Smooth muscle cell (in vitro differentiated cells): ENCODE results near the gene NBAS. TPM values are rescaled to one million over a fixed set of nuclear protein-coding genes. Genes with fewer than 3 reads are reported as not detected.
"Not testable (repeated sequence)": the region's sequence is repeated elsewhere in the genome, so short reads cannot be mapped to it uniquely, and the experiment has no call there.

Experiments
- DNase-seq: peaks from one replicate; lab custom pipeline; 2025; ENCODE audit not compliant: unreplicated experiment; lab: John Stamatoyannopoulos, UW
- H2AFZ ChIP-seq: fragments of 200-600 bp; sonication (generic); 2 replicates; pipeline ENCODE4 v1.6.0; 2016; ENCODE audit warnings: antibody characterized with exemption, low read depth, mild to moderate bottlenecking
- H3F3A ChIP-seq: fragments of 200-600 bp; sonication (generic); 2 replicates; pipeline ENCODE4 v1.6.0; 2017; ENCODE audit warnings: antibody characterized with exemption, low read depth
- H3K27ac ChIP-seq: fragments of 200-600 bp; sonication (generic); 2 replicates; pipeline ENCODE4 v1.5.1; 2016; ENCODE audit warnings: low read depth, mild to moderate bottlenecking
- H3K27me3 ChIP-seq: fragments of 200-600 bp; sonication (generic); 2 replicates; pipeline ENCODE4 v1.6.1; 2016; ENCODE audit warnings: low read depth, mild to moderate bottlenecking
- H3K36me3 ChIP-seq: fragments of 200-600 bp; sonication (generic); 2 replicates; pipeline ENCODE4 v1.5.1; 2016; ENCODE audit warnings: low read depth
- H3K4me1 ChIP-seq: fragments of 200-600 bp; sonication (generic); 2 replicates; pipeline ENCODE4 v1.5.1; 2016; ENCODE audit warnings: low read depth
- H3K4me2 ChIP-seq: fragments of 200-600 bp; sonication (generic); 2 replicates; pipeline ENCODE4 v1.6.0; 2016; ENCODE audit warnings: mild to moderate bottlenecking
- H3K4me3 ChIP-seq: fragments of 200-600 bp; sonication (generic); 2 replicates; pipeline ENCODE4 v1.5.1; 2016; ENCODE audit warnings: mild to moderate bottlenecking
- H3K79me2 ChIP-seq: fragments of 200-600 bp; sonication (generic); 2 replicates; pipeline ENCODE4 v1.6.0; 2016; ENCODE audit warnings: low read depth, mild to moderate bottlenecking
- H3K9ac ChIP-seq: fragments of 200-600 bp; sonication (generic); 2 replicates; pipeline ENCODE4 v1.6.0; 2016; ENCODE audit warnings: low read depth
- H3K9me3 ChIP-seq: fragments of 200-600 bp; sonication (generic); replicated peaks from 2 replicates; pipeline ENCODE4 v1.5.1; 2016; ENCODE audit warnings: low read depth
- H4K20me1 ChIP-seq: fragments of 200-600 bp; sonication (generic); 2 replicates; pipeline ENCODE4 v1.6.0; 2016; ENCODE audit warnings: low read depth
- CTCF ChIP-seq: fragments of 200-600 bp; sonication (generic); IDR thresholded peaks from 2 replicates; pipeline ENCODE4 v1.5.1; 2017; ENCODE audit warnings: borderline replicate concordance, mild to moderate bottlenecking, antibody characterized with exemption; ENCODE audit not compliant: insufficient read depth, poor library complexity, severe bottlenecking
- WGBS: methylation state at CpG from one replicate; pipeline ENCODE4 v1.1.7; 2016; ENCODE audit warnings: low lambda C conversion rate; 5-methylcytosine and 5-hydroxymethylcytosine counted together
- polyA plus RNA-seq: library from polyadenylated mRNA; unstranded; fragments of >200 nt; fragmentation: Nextera tagmentation; extraction: Ambion mirVana; gene quantifications from 2 replicates; pipeline ENCODE4 v1.2.1, GENCODE V29; 2016
- total RNA-seq: library from RNA; depleted of rRNA; stranded (reverse); fragments of >200 nt; gene quantifications from 2 replicates; pipeline ENCODE4 v1.2.3, GENCODE V29; 2014

The NBAS gene
- total and polyA plus RNA-seq, 2 experiments from 2014 or later: 31.2 to 51.1 TPM

DNA sequence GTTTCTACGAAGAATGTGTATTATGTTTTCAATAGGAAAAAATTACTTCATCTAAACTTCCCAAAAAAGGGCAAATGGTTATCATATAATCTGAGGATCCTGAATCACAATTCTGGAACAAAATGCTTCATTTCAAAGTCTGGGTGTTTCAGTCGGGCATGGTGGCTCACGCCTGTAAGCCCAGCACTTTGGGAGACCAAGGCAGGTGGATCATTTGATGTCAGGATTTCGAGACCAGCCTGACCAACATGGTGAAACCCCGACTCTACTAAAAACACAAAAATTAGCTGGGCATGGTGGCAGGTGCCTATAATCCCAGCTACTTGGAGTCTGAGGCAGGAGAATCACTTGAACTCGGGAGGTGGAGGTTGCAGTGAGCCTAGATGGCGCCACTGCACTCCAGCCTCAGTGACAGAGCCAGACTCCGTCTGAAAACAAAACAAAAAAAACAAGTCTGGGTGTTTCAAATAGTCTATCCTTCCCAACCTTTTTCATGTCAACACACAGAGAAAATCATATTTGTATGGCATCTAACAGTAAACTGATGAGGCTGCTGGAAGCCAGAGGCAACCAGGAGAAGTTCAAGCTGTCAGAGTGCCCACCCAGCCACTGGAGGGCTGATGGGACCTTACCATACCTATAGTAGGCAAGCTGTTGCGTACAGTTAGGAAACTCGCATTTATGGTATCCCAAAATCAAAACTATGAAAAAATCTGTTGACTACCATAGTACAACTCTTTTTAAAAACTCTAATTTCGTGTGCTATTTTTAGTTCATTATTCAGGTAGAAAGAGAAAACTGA is 14.6 kb downstream of the NBAS start:
- Histone ChIP-seq H3K9me3 (no peaks in the 10 kb centered on the region), H3F3A (no peaks in the 10 kb centered on the region), H3K79me2 (peaks cover 35% of the 10 kb centered on the region), H2AFZ (no peak overlapping the region), H4K20me1 (peaks cover 42% of the 10 kb centered on the region), H3K9ac (no peak overlapping the region), H3K4me3 (no peak overlapping the region), H3K27me3 (no peaks in the 10 kb centered on the region), H3K4me2 (no peak overlapping the region), H3K36me3 (peaks cover 16% of the 10 kb centered on the region), H3K27ac (no peak overlapping the region), H3K4me1 (peaks cover 6% of the 10 kb centered on the region)
- DNase-seq: no peak
- whole genome bisulfite sequencing: 85% methylated on average over 11 of the region's 11 CpGs
- no peak for TF ChIP-seq CTCF

DNA sequence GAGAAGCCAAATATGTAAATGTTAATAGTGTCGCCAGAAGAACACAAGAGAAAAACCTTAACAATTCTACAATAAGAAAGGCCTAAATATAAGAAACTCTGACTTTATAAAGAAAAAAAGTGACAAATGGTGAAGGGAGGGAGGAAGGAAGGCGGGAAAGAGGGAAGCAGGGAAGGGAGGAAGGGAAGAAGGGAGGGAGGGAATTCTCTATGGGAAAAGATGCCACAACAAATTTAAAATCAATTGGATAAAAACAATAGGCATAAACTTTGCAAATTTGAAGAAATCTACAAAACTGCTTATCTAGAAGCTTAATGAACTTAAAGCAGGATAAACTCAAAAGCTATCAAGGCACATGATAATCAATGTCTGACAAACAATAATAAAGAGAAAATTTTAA is 16.9 kb downstream of the NBAS start:
- no peak overlapping the region for H3K4me2 ChIP-seq
- no peak for TF ChIP-seq CTCF
- H2AFZ ChIP-seq: no peak overlapping the region
- peaks cover 36% of the 10 kb centered on the region for H3K79me2 ChIP-seq
- H4K20me1 ChIP-seq: peaks cover 55% of the 10 kb centered on the region
- no peaks in the 10 kb centered on the region for H3K27me3 ChIP-seq
- H3K4me1 ChIP-seq: peaks cover 6% of the 10 kb centered on the region
- peaks cover 20% of the 10 kb centered on the region for H3K36me3 ChIP-seq
- no peak overlapping the region for H3K27ac ChIP-seq
- no peaks in the 10 kb centered on the region for H3K9me3 ChIP-seq
- 90% methylated on average over 2 of the region's 2 CpGs for WGBS
- no peak overlapping the region for H3K4me3 ChIP-seq
- DNase-seq: no peak
- no peaks in the 10 kb centered on the region for H3F3A ChIP-seq
- H3K9ac ChIP-seq: no peak overlapping the region

DNA sequence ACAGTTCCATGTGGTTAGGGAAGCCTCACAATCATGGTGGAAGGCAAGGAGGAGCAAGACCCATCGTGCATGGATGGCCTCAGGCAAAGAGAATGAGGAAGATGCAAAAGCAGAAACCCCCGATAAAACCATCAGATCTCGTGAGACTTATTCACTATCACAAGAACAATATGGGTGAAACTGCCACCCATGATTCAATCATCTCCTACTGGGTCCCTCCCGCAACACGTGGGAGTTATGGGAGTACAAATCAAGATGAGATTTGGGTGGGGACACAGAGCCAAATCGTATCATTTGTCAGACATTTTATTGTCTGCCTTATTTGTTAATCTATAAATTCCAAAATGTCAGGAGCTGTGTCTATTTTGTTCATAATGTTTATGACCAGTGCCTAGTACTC is 17.6 kb downstream of the NBAS start:
- WGBS: 95% methylated on average over 6 of the region's 6 CpGs
- H3K27me3 ChIP-seq: no peaks in the 10 kb centered on the region
- H3K4me3 ChIP-seq: no peak overlapping the region
- no peaks in the 10 kb centered on the region for H3K9me3 ChIP-seq
- H3K27ac ChIP-seq: no peak overlapping the region
- DNase-seq: no peak
- H2AFZ ChIP-seq: no peak overlapping the region
- H3F3A ChIP-seq: no peaks in the 10 kb centered on the region
- no peak for TF ChIP-seq CTCF
- peaks cover 38% of the 10 kb centered on the region for H3K79me2 ChIP-seq
- peaks cover 14% of the 10 kb centered on the region for H3K36me3 ChIP-seq
- no peak overlapping the region for H3K4me2 ChIP-seq
- peaks cover 6% of the 10 kb centered on the region for H3K4me1 ChIP-seq
- H4K20me1 ChIP-seq: peaks cover 51% of the 10 kb centered on the region
- H3K9ac ChIP-seq: no peak overlapping the region

GRCh38 chr2:15543053-15543452 is 18.1 kb downstream of the NBAS start:
- no peak overlapping the region for H2AFZ ChIP-seq
- H4K20me1 ChIP-seq: peaks cover 51% of the 10 kb centered on the region
- H3K4me1 ChIP-seq: peaks cover 6% of the 10 kb centered on the region
- H3K9me3 ChIP-seq: no peaks in the 10 kb centered on the region
- H3K4me3 ChIP-seq: no peak overlapping the region
- no peak overlapping the region for H3K4me2 ChIP-seq
- H3K79me2 ChIP-seq: peaks cover 38% of the 10 kb centered on the region
- no peak for DNase-seq
- H3K27me3 ChIP-seq: no peaks in the 10 kb centered on the region
- H3K9ac ChIP-seq: no peak overlapping the region
- TF ChIP-seq CTCF: no peak
- H3F3A ChIP-seq: no peaks in the 10 kb centered on the region
- H3K36me3 ChIP-seq: peaks cover 14% of the 10 kb centered on the region
- no peak overlapping the region for H3K27ac ChIP-seq
- 92% methylated on average over 3 of the region's 3 CpGs for WGBS

GRCh38 chr2:15542269-15542668 is 18.9 kb downstream of the NBAS start:
- DNase-seq, H3K4me1 ChIP-seq, H3K4me3 ChIP-seq, H2AFZ ChIP-seq, H3K9ac ChIP-seq, H3F3A ChIP-seq, H3K27me3 ChIP-seq, H3K4me2 ChIP-seq, H3K27ac ChIP-seq, H3K9me3 ChIP-seq: not testable (repeated sequence)
- 71% methylated on average over 4 of the region's 6 CpGs for WGBS
- Histone ChIP-seq H4K20me1 (peaks cover 49% of the 10 kb centered on the region), H3K36me3 (peaks cover 14% of the 10 kb centered on the region), H3K79me2 (peaks cover 38% of the 10 kb centered on the region)
